A549 treated with dexamethasone at 1 μM for 4 hours (cell line): Measurements from ENCODE around the gene IFI27. TPM values are rescaled to one million over a fixed set of nuclear protein-coding genes. Genes with fewer than 3 reads are reported as not detected.

Experiments
- total RNA-seq: library from RNA; stranded (reverse); fragments of 200-300 nt; extraction: Qiagen RNA extraction; gene quantifications from 5 replicates; pipeline ENCODE4 v1.2.3, GENCODE V29; 2022

The IFI27 gene
- 0.62 to 1.6 TPM (median 0.87 TPM) in 5 replicates for total RNA-seq

DNA sequence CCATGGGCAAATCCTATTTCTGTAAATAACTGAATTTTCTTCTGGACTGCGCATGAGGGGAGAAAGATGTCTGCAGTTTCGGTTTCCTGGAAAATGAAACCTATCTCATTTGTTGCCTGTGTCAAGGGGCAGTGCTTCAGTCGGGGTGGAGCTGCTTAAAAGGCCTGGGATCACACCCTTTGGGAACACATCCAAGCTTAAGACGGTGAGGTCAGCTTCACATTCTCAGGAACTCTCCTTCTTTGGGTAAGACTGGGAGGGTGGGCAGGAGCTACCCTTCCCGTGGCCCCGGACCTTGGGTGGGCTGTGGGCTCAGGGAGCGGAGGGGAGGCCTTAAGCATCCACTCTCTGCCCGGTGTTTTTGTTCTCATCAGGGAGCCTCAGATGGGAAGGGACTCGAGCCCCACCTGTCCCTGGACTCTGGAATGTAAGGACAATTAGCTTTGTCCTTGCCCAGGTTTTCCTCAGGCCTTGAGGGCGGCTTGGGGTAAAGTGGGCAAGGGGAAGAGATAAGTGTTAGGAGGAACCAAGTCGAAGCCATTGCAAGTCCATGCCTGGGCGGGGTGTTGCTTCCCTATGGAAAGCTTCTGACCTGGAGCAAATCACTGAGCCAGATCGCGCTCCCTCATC lies at the start of gene IFI27:
IFI27 (plus strand) TSS at position 185 of the 630 bp plus-strand sequence.

DNA sequence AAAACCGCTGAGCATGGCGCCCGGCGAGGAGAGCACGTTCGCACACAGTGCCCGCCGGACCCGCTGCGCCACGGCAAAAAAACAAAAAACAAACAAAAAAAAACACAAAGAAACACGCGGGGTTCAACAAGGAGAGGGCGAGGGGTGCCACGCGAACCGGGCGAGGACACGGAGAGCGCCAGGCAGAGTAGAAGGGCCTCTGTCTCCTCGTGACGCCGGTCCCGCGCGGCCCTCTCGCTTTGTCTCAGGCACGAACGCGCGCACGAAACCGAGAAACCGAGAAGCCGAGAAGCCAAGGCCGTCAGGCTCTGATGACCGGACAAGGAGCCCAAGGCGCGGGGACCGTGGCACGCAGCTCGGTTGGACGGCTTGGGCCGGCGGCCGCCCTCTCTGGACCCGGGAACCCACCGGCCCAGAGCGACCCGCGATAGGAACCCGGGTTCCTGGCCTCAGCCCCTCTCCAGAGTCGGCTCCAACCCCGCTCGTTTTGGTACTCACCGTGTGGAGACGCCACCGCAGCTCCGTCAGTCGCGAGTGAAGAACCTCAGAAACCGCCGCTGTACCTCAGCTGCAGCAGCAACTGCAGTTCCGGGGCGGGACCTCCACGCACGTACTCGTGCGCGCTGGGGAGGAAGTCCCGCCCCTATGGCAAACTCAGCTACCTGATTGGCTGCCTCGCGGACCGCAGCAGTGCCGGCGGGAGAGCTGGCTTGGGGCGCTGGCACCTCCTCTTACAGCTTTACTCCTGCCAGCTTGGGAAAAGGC lies 29.7 kb upstream of the IFI27 start, which contains the start of the genes DDX24 and IFI27L1:
DDX24 (minus strand) TSS at position 582 of the 765 bp plus-strand sequence. CDS start 1,460 bp downstream, outside the sequence.
IFI27L1 (plus strand) TSS at position 690 of the 765 bp plus-strand sequence. CDS start 15,628 bp downstream, outside the sequence.

DNA sequence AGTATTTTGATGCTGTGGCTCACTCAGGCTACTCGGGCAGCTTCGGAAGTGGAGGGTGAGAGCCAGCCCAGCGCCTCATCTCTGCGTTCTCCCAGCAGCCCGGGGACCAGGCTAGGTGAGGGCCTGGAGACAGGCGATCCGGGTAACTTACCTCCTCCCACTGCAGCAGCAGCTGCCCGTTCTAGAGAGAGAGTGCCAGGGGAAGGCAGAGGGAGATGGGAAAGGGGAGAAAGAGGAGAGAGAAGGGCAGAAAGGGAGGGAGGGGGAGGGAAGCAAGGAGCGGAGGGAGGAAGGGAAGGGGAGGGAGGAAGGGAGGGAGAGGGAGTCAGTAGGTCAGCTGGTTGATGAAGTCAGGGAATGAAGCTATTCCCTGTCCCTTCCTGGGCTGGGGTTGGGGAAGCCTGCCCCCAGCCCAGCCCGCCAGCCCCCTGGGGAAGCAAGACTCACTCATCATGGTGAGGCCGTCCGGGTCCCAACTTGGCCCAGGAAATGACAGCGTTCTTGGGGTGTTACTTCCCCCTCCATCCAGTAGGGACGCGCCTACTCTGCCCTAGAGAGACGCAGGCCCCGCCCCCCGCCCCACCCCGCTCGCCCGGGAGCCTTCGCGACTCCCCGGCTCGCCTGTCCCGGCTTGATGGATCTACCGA lies 18.7 kb downstream of the IFI27 start, which contains the start of gene IFI27L2:
IFI27L2 (minus strand) TSS at position 494 of the 647 bp plus-strand sequence; CDS start at position 454, 40 bp downstream.

Other genes with a start within 250 kb of the IFI27 start
- not detected in 5 replicates for gene FAM181A, start 183.4 kb upstream of the IFI27 start, total RNA-seq
- gene ASB2, start 134.2 kb upstream of the IFI27 start, total RNA-seq: 0.32 to 0.76 TPM (median 0.38 TPM) in 5 replicates
- gene CCDC197, start 113.4 kb upstream of the IFI27 start, total RNA-seq: not detected in 5 replicates
- 2.5 to 3.7 TPM (median 3.1 TPM) in 5 replicates for gene OTUB2, start 84.4 kb upstream of the IFI27 start, total RNA-seq
- 172 to 189 TPM (median 184 TPM) in 5 replicates for gene DDX24, start 29.5 kb upstream of the IFI27 start, total RNA-seq
- 16.0 to 21.6 TPM (median 18.3 TPM) in 5 replicates for gene IFI27L1, start 29.4 kb upstream of the IFI27 start, total RNA-seq
- 46.1 to 64.1 TPM (median 49.7 TPM) in 5 replicates for gene IFI27L2, start 18.9 kb downstream of the IFI27 start, total RNA-seq
- gene PPP4R4, start 63.6 kb downstream of the IFI27 start, total RNA-seq: 0.24 to 0.44 TPM (median 0.33 TPM) in 5 replicates
- 0.04 TPM in 1 of 5 replicates, not detected in the others for gene SERPINA10, start 182.5 kb downstream of the IFI27 start, total RNA-seq
- 0.95 to 1.6 TPM (median 1.4 TPM) in 5 replicates for gene SERPINA6, start 212.6 kb downstream of the IFI27 start, total RNA-seq